OCI-LY7 (cell line): ENCODE results near the gene ANKRD53. TPM values are rescaled to one million over a fixed set of nuclear protein-coding genes. Genes with fewer than 3 reads are reported as not detected.
"Not testable (repeated sequence)": the region's sequence is repeated elsewhere in the genome, so short reads cannot be mapped to it uniquely, and the experiment has no call there.

Experiments used
- BruUV-seq: library from RNA; stranded (reverse); fragments of 400-500 nt; replicated peaks from 2 replicates; lab custom pipeline; 2021; lab: Mats Ljungman, UMichigan
- CTCF ChIA-PET: fragments of 300-600 bp; sonication (Branson Sonifier 250); formaldehyde crosslinking; loops from one replicate; lab custom pipeline; 2022; ENCODE audit warnings: antibody characterized with exemption; ENCODE audit not compliant: unreplicated experiment; lab: Charles Lee
- POLR2A ChIA-PET: fragments of 300-600 bp; sonication (Branson Sonifier 250); formaldehyde crosslinking; loops from one replicate; lab custom pipeline; 2022; ENCODE audit warnings: antibody characterized with exemption; lab: Charles Lee
- DNase-seq: peaks from one replicate; pipeline ENCODE4 v3.0.0-alpha.2; 2015; ENCODE audit warnings: low spot score
- H2AFZ ChIP-seq: fragments of 200-600 bp; sonication (generic), shearing (Covaris generic); 2 replicates; pipeline ENCODE4 v1.6.1; 2014; ENCODE audit warnings: mild to moderate bottlenecking, antibody characterized with exemption, low read length, moderate library complexity
- H3K27ac ChIP-seq: fragments of 200-600 bp; sonication (generic); 2 replicates; pipeline ENCODE4 v1.5.1; 2014; ENCODE audit warnings: mixed run types, low read depth, mild to moderate bottlenecking, moderate library complexity, low read length, inconsistent platforms; ENCODE audit not compliant: poor library complexity, severe bottlenecking
- H3K36me3 ChIP-seq: fragments of 200-600 bp; sonication (generic); 2 replicates; pipeline ENCODE4 v1.6.1; 2014; ENCODE audit warnings: mild to moderate bottlenecking, antibody characterized with exemption, low read length, moderate library complexity, mixed read lengths; ENCODE audit not compliant: insufficient read depth
- H3K4me1 ChIP-seq: fragments of 200-600 bp; sonication (generic); 2 replicates; pipeline ENCODE4 v1.5.1; 2014; ENCODE audit warnings: mild to moderate bottlenecking, low read length; ENCODE audit not compliant: insufficient read depth, poor library complexity, severe bottlenecking
- H3K4me2 ChIP-seq: fragments of 200-600 bp; sonication (generic); 2 replicates; pipeline ENCODE4 v1.6.1; 2014; ENCODE audit warnings: mild to moderate bottlenecking, low read length
- H3K4me3 ChIP-seq: fragments of 200-600 bp; sonication (generic); 2 replicates; pipeline ENCODE4 v1.5.1; 2014; ENCODE audit warnings: mild to moderate bottlenecking, low read depth, low read length; ENCODE audit not compliant: poor library complexity, severe bottlenecking
- H3K79me2 ChIP-seq: fragments of 200-600 bp; sonication (generic); 2 replicates; pipeline ENCODE4 v1.6.1; 2016; ENCODE audit warnings: low read depth, mild to moderate bottlenecking, low read length, moderate library complexity, mixed read lengths; ENCODE audit not compliant: insufficient read depth
- H3K9me2 ChIP-seq: fragments of 200-600 bp; sonication (generic); 2 replicates; pipeline ENCODE4 v1.6.1; 2016; ENCODE audit warnings: mild to moderate bottlenecking, low read length, mixed read lengths; ENCODE audit not compliant: insufficient read depth
- H3K9me3 ChIP-seq: fragments of 200-600 bp; sonication (generic); 2 replicates; pipeline ENCODE4 v1.6.1; 2014; ENCODE audit warnings: mild to moderate bottlenecking, mixed run types, low read length, mixed read lengths
- H4K20me1 ChIP-seq: fragments of 200-600 bp; sonication (generic); 2 replicates; pipeline ENCODE4 v1.6.1; 2014; ENCODE audit warnings: mild to moderate bottlenecking, antibody characterized with exemption, low read length, moderate library complexity, mixed read lengths; ENCODE audit not compliant: insufficient read depth
- EZH2phosphoT487 ChIP-seq: fragments of 200-600 bp; sonication (generic); IDR thresholded peaks from 2 replicates; pipeline ENCODE4 v1.6.1; 2018; ENCODE audit warnings: low read depth, borderline replicate concordance, mild to moderate bottlenecking, mixed run types, antibody characterized with exemption, low read length, moderate library complexity, mixed read lengths
- intact Hi-C: fragments of 100-400 bp; cut with micrococcal nuclease; formaldehyde crosslinking; loops from one replicate; pipeline ENCODE4 v1.10.0; 2022; ENCODE audit not compliant: unreplicated experiment
- total RNA-seq, 2 experiments: library from RNA; depleted of rRNA in 1 of 2; stranded (reverse); fragments of >200 nt in 1 of 2; shearing (Covaris generic) in 1 of 2; gene quantifications; 2 replicates each; pipeline ENCODE4 v1.2.3, GENCODE V29; 2014 to 2022
- TF ChIP-seq, protein P1 (sequence below): fragments of 200-600 bp; sonication (generic); conservative IDR thresholded peaks from 2 replicates; pipeline ENCODE4 v1.5.1; 2014; ENCODE audit warnings: mild to moderate bottlenecking, antibody characterized with exemption, low read length, moderate library complexity, mixed read lengths

The ANKRD53 gene
- total RNA-seq, 2 experiments from 2014 or later = not detected

DNA sequence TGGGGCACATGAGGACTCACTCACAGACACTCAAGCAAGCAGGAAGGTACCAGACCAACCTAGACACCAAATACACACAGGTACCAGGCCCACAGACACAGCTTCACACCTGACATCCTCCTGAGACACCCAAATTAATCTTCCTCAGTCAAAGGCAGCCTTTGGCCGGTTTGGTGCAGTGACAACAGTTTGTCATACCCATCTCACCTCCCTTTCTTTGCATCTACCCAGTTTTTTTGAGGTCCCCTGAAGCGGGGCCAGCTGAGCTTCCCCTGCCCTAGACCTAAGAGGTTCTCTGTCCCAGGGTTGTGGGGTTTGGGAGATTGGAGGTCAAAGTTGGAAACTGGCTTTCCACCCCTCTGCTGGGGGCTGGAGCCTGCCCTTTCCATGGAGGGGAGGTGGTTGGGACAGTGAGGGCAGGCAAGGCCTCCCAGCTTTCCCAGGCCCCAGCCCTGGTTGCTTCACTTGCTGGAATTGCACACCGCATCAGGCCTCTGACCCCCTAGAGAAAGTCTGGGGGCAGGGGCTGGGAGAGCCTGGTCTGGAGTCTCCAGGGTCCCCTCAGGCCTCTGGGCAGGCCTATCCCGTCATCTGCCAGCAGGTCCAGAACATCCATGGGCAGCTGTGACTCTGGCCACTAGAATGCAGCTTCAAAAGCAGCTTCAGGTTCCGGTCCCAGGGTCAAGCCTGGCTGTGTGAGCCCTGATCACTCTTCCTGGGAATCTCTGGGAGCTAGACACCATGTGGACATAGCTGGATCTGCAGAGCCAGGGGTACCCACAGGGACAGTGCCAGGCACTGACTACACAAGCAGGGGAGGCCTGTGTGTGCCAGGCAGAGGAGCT lies 28.7 kb downstream of the ANKRD53 start:
- no peak for DNase-seq
- no TSS peak for BruUV-seq
- H3K4me2 ChIP-seq = no peak overlapping the region
- no peaks in the 10 kb centered on the region for H3K9me2 ChIP-seq
- no peaks in the 10 kb centered on the region for H4K20me1 ChIP-seq
- H3K4me1 ChIP-seq = no peaks in the 10 kb centered on the region
- CTCF ChIA-PET = interaction anchor here (1.0 kb wide), 1 partner anchor 148 kb away, joined by 3 read pairs; no protein-coding TSS in a partner anchor
- no peak overlapping the region for H2AFZ ChIP-seq
- H3K4me3 ChIP-seq = no peak overlapping the region
- TF ChIP-seq EZH2phosphoT487 = no peak
- TF ChIP-seq, protein P1, sequence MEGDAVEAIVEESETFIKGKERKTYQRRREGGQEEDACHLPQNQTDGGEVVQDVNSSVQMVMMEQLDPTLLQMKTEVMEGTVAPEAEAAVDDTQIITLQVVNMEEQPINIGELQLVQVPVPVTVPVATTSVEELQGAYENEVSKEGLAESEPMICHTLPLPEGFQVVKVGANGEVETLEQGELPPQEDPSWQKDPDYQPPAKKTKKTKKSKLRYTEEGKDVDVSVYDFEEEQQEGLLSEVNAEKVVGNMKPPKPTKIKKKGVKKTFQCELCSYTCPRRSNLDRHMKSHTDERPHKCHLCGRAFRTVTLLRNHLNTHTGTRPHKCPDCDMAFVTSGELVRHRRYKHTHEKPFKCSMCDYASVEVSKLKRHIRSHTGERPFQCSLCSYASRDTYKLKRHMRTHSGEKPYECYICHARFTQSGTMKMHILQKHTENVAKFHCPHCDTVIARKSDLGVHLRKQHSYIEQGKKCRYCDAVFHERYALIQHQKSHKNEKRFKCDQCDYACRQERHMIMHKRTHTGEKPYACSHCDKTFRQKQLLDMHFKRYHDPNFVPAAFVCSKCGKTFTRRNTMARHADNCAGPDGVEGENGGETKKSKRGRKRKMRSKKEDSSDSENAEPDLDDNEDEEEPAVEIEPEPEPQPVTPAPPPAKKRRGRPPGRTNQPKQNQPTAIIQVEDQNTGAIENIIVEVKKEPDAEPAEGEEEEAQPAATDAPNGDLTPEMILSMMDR = no peak
- POLR2A ChIA-PET = interaction anchor here (0.5 to 0.6 kb wide), 2 partner anchors 49 to 266 kb away, joined by 3 read pairs; no protein-coding TSS in a partner anchor
- H3K36me3 ChIP-seq = no peaks in the 10 kb centered on the region
- intact Hi-C loops = no loop called here
- no peak overlapping the region for H3K27ac ChIP-seq
- no peaks in the 10 kb centered on the region for H3K9me3 ChIP-seq
- no peaks in the 10 kb centered on the region for H3K79me2 ChIP-seq

GRCh38 chr2:71008342-71008741 lies 29.9 kb downstream of the ANKRD53 start:
- Histone ChIP-seq H3K4me3 (no peak overlapping the region), H3K79me2 (no peaks in the 10 kb centered on the region), H3K36me3 (no peaks in the 10 kb centered on the region), H2AFZ (no peak overlapping the region), H3K9me3 (no peaks in the 10 kb centered on the region), H3K4me1 (no peaks in the 10 kb centered on the region), H3K4me2 (no peak overlapping the region), H4K20me1 (no peaks in the 10 kb centered on the region), H3K9me2 (no peaks in the 10 kb centered on the region), H3K27ac (no peak overlapping the region)
- POLR2A ChIA-PET = no interaction called here
- CTCF ChIA-PET = no interaction called here
- DNase-seq = no peak
- TF ChIP-seq, protein P1 = no peak
- TF ChIP-seq EZH2phosphoT487 = no peak
- no TSS peak for BruUV-seq
- intact Hi-C loops = no loop called here

GRCh38 chr2:71011786-71012185 lies 33.4 kb downstream of the ANKRD53 start:
- H2AFZ ChIP-seq, POLR2A ChIA-PET, H4K20me1 ChIP-seq, H3K79me2 ChIP-seq, H3K9me2 ChIP-seq, CTCF ChIA-PET, H3K4me2 ChIP-seq, H3K36me3 ChIP-seq, H3K4me1 ChIP-seq, intact Hi-C loops, DNase-seq, H3K27ac ChIP-seq, BruUV-seq, H3K9me3 ChIP-seq, H3K4me3 ChIP-seq: not testable (repeated sequence)
